Memory B cell (primary cell): ENCODE data around the gene AIDA.

Experiments used
- ATAC-seq: fragments of 150-1000 bp; cut with Tn5 transposase; 2 replicates; pipeline ENCODE4 v1.10.0; 2021; ENCODE audit warnings: low read depth, mild to moderate bottlenecking, moderate library complexity
- DNase-seq, 2 donors: peaks; one replicate each; pipeline ENCODE4 v3.0.0; 2022; ENCODE audit warnings: low spot score in 2 of 2
- H3K27ac Mint-ChIP-seq: one replicate; pipeline ENCODE4 v1.8.0; 2022; ENCODE audit warnings: mild to moderate bottlenecking, moderate library complexity, mixed read lengths
- H3K27me3 Mint-ChIP-seq: one replicate; pipeline ENCODE4 v1.8.0; 2022; ENCODE audit warnings: mixed read lengths
- H3K36me3 Mint-ChIP-seq: one replicate; pipeline ENCODE4 v1.8.0; 2022; ENCODE audit warnings: mild to moderate bottlenecking, mixed read lengths
- H3K4me1 Mint-ChIP-seq: one replicate; pipeline ENCODE4 v1.8.0; 2022; ENCODE audit warnings: mixed read lengths
- H3K4me3 Mint-ChIP-seq: one replicate; pipeline ENCODE4 v1.8.0; 2022; ENCODE audit warnings: mild to moderate bottlenecking, moderate library complexity, mixed read lengths
- H3K9me3 Mint-ChIP-seq: one replicate; pipeline ENCODE4 v1.8.0; 2022; ENCODE audit warnings: mixed read lengths

The AIDA gene

DNA sequence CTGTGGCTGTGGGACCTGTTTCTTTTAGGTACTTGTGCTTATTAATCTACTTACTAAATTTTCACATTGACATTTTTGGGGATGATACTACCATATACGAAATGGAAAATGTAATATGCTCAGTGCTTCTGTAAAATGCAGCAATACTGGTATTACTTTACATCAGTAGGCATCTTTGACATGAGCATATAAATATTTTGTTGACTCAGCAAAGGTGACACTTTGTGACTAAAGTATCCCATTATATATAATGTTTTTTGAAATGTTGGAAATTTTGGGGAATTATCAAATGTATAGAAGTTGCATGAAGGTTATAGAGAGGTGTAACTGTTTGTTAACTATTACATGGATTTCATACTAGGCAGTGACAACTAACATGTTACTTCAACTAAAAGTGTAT lies 22.4 kb upstream of the AIDA start:
- ATAC-seq, result no peak
- Mint-ChIP-seq H3K4me1 (peaks cover 28% of the 10 kb centered on the region), H3K27me3 (no peaks in the 10 kb centered on the region), H3K36me3 (peaks cover 14% of the 10 kb centered on the region), H3K4me3 (peak overlapping the region; percentile 46), H3K27ac (peak overlapping the region; percentile 62), H3K9me3 (no peaks in the 10 kb centered on the region)
- no peak for DNase-seq

DNA sequence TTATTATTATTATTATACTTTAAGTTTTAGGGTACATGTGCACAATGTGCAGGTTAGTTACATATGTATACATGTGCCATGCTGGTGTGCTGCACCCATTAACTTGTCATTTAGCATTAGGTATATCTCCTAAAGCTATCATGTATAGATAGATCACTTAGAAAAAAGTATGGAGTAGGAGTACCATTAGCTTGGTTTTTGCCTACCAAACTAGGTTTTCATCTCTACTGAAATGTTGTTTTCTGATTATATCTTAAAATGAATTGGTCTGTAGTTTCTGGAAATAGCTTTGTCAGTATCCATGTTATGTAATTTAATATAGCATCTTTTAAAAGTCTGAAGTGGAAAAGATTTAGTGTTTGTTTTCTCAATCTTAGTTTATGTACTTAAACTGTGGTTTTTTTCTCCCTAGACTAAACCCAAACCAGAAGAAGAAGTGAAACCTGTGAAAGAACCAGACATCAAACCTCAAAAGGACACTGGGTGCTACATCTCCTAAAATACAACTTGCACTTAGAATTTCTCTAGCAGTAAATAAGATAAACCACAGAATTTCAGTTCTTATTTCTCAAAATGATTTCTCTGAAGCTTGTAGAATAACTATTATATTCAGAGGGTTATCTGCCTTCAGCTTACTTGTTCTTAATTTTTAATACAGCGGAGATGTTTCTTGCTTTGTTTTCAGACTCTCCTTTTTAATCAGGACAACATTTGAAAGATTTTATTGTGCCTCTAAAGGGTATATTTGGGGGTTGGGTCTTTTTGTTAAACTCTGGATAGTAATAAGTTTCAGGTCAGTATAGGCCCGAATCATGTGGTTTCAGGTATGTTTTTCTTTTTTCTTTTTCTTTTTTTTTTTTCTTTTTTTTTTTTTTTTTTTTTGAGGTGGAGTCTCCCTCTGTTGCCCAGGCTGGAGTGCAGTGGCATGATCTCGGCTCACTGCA lies 20.2 kb upstream of the AIDA start:
- peak; percentile 94 for ATAC-seq
- no peaks in the 10 kb centered on the region for H3K27me3 Mint-ChIP-seq

DNA sequence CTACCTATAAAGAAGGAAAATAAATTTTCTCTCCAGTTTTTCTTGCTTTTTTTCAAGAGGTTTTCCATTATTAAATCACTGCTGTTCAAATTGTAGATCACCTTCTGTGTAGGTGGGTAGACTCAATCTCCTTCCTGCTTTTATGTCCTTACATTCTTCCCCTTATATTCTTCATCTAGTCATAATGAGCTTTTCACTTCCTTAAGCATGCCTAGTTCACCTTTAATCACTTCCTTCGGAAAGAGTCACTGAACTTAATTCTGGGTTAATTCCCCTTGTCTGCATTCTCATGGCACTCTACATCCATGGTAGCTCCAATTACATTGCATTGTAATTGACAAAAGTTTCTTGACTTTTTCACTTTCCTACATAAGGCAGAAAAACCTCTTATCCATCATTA lies 18.6 kb upstream of the AIDA start:
- Mint-ChIP-seq H3K27ac (peak overlapping the region; percentile 60), H3K27me3 (no peaks in the 10 kb centered on the region), H3K4me1 (peaks cover 35% of the 10 kb centered on the region), H3K36me3 (peaks cover 31% of the 10 kb centered on the region), H3K9me3 (no peaks in the 10 kb centered on the region), H3K4me3 (peak overlapping the region; percentile 55)
- ATAC-seq (no peak), DNase-seq (no peak)

More for the DNA sequence above, 20.2 kb upstream of the AIDA start:
- peak in 1 of 2 donors; percentile 49 for DNase-seq
- H3K4me1 Mint-ChIP-seq, result peaks cover 35% of the 10 kb centered on the region
- no peaks in the 10 kb centered on the region for H3K9me3 Mint-ChIP-seq
- peaks cover 28% of the 10 kb centered on the region for H3K36me3 Mint-ChIP-seq
- H3K4me3 Mint-ChIP-seq, result peak overlapping the region; percentile 69
- H3K27ac Mint-ChIP-seq, result peak overlapping the region; percentile 89

DNA sequence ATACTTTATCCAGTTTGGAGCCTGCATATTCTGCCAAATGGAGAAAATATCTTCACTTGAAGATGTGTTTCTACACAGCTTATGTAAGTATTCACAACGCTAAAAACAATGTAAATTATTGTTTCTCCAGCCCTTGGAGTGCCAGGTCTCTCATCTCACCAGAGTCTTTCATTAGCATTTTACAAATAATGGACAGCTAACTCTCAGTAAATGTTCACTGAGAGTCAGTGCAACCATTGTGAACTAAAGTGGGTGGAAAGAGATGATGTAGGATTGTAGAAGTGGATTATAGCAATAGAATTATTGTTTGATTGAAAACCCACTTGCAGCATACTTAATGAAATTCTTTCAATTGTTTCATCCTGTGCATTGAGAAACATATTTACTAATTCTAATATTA lies 16.5 kb upstream of the AIDA start:
- no peak overlapping the region for H3K4me3 Mint-ChIP-seq
- DNase-seq (no peak), ATAC-seq (no peak)
- peak overlapping the region; percentile 50 for H3K27ac Mint-ChIP-seq
- H3K4me1 Mint-ChIP-seq, result peaks cover 29% of the 10 kb centered on the region
- no peaks in the 10 kb centered on the region for H3K9me3 Mint-ChIP-seq
- H3K36me3 Mint-ChIP-seq, result peaks cover 32% of the 10 kb centered on the region
- H3K27me3 Mint-ChIP-seq, result no peaks in the 10 kb centered on the region

DNA sequence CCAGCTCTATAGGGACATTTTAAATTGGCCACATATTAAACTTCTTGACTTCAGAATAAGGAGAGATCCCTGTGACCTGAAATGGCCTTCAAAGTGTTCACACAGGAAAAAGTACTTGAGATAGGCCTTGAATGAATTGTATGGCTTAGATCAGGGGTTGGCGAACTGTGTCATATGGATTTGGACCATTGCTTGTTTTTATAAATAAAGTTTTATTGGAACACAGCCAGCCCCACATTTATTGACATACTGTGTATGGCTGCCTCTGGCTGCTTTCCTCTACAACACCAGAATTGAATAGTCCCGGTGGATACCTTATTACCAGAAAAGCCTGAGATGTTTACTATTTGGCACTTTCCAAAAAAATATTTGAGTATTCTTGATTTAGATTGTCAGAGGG lies 4.1 kb upstream of the AIDA start:
- H3K36me3 Mint-ChIP-seq, result peaks cover 17% of the 10 kb centered on the region
- peaks cover 19% of the 10 kb centered on the region for H3K4me1 Mint-ChIP-seq
- ATAC-seq, result no peak
- peak overlapping the region; percentile 60 for H3K27ac Mint-ChIP-seq
- no peaks in the 10 kb centered on the region for H3K9me3 Mint-ChIP-seq
- no peak for DNase-seq
- no peak overlapping the region for H3K4me3 Mint-ChIP-seq
- no peaks in the 10 kb centered on the region for H3K27me3 Mint-ChIP-seq

DNA sequence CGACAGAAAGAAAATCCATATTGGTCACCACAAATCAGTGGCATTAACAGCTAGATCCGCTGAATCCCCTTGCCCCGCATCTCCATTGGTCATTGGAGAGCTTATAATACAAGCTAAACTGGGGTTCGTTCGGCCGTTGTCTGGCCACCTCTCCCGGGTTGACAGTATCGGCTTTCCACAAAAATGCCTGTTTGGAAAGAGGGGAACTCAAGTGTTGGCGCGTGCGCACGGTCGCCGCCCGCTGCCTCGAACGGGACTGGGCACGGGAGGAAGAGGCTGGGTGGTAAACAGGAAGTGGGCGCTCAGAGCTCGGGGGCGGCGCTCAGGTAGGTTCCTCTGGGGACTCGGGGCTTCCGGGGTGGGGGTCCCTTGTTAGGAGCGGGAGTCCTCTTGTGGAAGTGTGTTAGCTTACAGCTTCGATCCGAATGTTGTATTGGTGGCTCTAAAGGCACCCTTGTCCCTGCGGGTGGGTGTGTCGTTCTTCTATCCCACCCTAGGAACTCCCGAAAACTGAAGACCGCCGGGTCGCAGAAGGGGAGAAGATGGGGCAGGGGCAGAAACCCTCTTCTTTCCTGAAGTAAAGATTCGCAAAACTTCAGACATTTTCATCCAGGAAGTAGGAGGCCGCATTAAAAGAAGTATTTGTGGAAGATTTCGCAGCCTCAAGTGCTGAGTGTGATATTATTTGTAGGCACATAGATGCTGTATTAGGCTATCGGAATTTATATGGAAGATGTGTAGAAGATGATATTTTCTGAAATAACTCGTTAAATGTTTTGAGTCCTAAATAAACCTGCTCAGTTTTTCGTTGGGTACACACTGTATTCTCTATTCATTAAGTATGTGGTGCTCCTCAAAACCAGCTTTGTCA lies 1.0 kb upstream of the AIDA start:
- no peaks in the 10 kb centered on the region for H3K9me3 Mint-ChIP-seq
- peaks cover 26% of the 10 kb centered on the region for H3K4me1 Mint-ChIP-seq
- H3K27ac Mint-ChIP-seq, result peak overlapping the region; percentile 98
- H3K27me3 Mint-ChIP-seq, result no peaks in the 10 kb centered on the region
- DNase-seq, result peak; percentile 78 to 89
- ATAC-seq, result peak; percentile 74
- H3K36me3 Mint-ChIP-seq, result peaks cover 14% of the 10 kb centered on the region
- peak overlapping the region; percentile 92 for H3K4me3 Mint-ChIP-seq

DNA sequence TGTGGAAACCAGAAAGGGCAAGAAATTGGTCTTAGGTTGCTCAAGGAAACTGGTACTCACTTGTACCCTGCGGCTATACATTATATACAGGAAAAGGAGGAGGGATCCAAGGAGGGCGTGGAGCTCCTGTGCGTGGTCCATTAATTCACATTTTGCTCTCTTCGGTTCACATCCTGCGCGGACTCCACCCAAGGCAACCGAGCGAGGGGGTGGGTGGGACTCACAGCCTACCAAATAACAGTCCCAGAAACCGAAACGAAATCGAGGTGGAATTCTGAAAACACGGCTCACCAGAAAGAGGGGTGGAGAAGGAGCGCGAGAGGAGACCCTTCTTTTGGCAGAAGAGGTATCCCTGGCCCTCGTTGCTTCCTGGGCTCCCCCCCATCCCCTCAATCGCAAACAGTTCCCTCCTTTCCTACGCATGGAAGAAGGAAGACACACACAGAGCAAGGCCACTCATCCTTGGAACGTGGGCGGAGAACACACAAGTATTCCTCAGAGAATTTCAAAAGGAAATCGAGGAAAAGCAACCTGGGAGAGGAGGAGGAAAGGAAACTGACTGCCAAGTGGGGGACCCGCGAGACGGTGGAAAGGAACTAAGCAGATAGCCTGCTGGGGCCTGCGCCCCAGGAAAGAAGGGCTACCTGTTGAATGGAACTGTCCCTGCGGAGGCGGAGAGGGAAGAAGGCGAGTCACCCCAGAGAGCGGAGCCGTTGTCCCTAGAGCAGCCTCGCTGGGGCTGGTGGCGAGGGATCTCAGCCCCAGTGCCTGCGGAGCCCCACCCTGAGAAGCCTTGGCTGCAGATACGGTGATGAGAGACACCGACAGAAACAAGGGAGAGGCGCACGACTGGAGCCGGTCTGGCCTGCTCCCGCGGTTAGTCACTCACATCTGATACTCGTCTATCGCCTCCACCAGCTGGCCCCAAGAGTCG lies 705 bp downstream of the AIDA start:
- H3K4me3 Mint-ChIP-seq, result peak overlapping the region; percentile 92
- H3K4me1 Mint-ChIP-seq, result peaks cover 28% of the 10 kb centered on the region
- H3K36me3 Mint-ChIP-seq, result peaks cover 11% of the 10 kb centered on the region
- ATAC-seq (peak; percentile 13), DNase-seq (peak in 1 of 2 donors; percentile 33)
- no peaks in the 10 kb centered on the region for H3K9me3 Mint-ChIP-seq
- H3K27ac Mint-ChIP-seq, result peak overlapping the region; percentile 98
- no peaks in the 10 kb centered on the region for H3K27me3 Mint-ChIP-seq

DNA sequence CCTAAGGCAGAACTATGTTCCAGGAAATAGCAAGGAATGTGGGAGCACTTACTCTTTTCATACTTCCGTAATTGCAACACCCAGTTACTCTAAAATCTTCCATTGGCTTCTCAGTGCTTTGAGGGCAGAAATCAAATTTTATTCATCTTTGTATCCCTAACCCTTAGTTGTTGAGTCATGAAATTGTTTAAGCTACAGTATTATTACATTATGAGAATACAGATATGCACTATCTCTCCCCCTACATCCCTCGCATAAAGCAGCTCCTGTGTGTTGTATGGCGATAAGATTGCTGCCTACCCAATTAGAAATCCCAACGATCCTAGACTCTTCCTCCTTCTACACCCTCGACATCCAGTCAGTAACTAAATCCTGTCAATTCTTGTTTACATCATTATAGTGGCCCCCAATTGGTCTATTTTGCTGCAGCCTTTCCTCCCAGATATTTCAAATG lies 2.6 kb downstream of the AIDA start:
- H3K27me3 Mint-ChIP-seq, result no peaks in the 10 kb centered on the region
- peaks cover 12% of the 10 kb centered on the region for H3K36me3 Mint-ChIP-seq
- peak overlapping the region; percentile 4 for H3K27ac Mint-ChIP-seq
- DNase-seq (no peak), ATAC-seq (no peak)
- peak overlapping the region; percentile 16 for H3K4me3 Mint-ChIP-seq
- no peaks in the 10 kb centered on the region for H3K9me3 Mint-ChIP-seq
- peaks cover 30% of the 10 kb centered on the region for H3K4me1 Mint-ChIP-seq

DNA sequence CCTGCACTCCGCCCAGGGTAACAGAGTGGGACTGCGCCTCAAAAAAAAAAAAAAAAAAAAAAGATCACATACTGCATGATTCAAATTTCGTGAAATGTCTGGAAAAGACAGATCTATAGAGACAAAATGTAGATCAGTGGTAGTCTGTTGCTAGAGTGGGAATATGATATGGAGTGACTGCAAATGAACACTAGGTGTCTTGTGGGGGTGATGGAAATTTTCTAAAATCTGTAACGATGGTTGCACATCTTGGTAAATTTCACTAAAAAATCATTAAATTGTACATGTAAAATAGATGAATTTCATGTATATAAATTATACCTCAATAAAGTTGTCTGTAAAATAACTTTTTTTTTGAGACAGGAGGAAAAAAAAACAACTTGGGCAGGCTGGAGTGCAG lies 5.5 kb downstream of the AIDA start:
- no peak overlapping the region for H3K27ac Mint-ChIP-seq
- peaks cover 4% of the 10 kb centered on the region for H3K9me3 Mint-ChIP-seq
- H3K27me3 Mint-ChIP-seq, result no peaks in the 10 kb centered on the region
- DNase-seq, result no peak
- H3K36me3 Mint-ChIP-seq, result peaks cover 24% of the 10 kb centered on the region
- ATAC-seq, result peak; percentile 20
- H3K4me1 Mint-ChIP-seq, result peaks cover 31% of the 10 kb centered on the region
- H3K4me3 Mint-ChIP-seq, result no peak overlapping the region

DNA sequence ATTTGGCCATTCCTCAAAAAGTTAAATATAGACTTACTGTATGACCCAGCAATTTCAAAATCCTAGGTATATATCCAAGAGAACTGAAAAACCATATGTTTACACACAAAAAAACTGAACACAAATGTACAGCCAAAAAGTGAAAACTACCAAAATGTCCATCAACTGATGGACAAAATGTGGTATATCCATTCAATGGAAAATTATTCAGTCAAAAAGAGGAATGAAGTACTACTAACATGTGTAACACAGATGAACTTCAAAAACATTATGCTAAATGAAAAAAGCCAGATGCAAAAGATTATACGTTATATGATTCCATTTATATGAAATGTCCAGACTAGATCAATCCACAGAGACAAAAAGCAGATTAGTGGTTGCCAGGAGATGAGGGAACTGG lies 8.0 kb downstream of the AIDA start:
- Mint-ChIP-seq H3K36me3 (peaks cover 17% of the 10 kb centered on the region), H3K4me1 (peaks cover 24% of the 10 kb centered on the region), H3K4me3 (no peak overlapping the region)

DNA sequence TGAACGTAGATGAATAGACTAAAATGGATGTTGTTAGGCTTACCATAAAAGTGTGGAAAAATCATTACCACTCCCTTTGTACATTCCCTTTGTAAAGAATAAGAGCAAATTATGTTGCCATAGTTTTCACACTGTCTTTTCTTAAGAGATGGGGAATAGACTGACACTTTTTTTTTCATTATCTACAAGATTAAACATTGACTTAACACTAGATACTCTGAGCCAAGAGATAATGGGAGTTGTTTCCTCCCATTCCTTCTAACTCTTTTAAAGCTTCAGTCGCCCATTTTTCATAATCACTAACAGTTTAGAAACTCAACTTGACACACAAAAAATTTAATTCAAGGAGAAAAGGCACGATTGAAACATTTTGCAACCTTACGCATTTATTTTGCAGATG lies 10.1 kb downstream of the AIDA start:
- H3K27ac Mint-ChIP-seq, result peak overlapping the region; percentile 54
- peaks cover 19% of the 10 kb centered on the region for H3K36me3 Mint-ChIP-seq
- H3K4me3 Mint-ChIP-seq, result no peak overlapping the region
- peaks cover 20% of the 10 kb centered on the region for H3K4me1 Mint-ChIP-seq
- no peak for DNase-seq
- H3K27me3 Mint-ChIP-seq, result no peaks in the 10 kb centered on the region
- ATAC-seq, result no peak
- H3K9me3 Mint-ChIP-seq, result peaks cover 4% of the 10 kb centered on the region

More for the DNA sequence above, 8.0 kb downstream of the AIDA start:
- H3K27me3 Mint-ChIP-seq, result no peaks in the 10 kb centered on the region
- H3K9me3 Mint-ChIP-seq, result peaks cover 4% of the 10 kb centered on the region
- no peak for DNase-seq
- no peak for ATAC-seq
- peak overlapping the region; percentile 59 for H3K27ac Mint-ChIP-seq

DNA sequence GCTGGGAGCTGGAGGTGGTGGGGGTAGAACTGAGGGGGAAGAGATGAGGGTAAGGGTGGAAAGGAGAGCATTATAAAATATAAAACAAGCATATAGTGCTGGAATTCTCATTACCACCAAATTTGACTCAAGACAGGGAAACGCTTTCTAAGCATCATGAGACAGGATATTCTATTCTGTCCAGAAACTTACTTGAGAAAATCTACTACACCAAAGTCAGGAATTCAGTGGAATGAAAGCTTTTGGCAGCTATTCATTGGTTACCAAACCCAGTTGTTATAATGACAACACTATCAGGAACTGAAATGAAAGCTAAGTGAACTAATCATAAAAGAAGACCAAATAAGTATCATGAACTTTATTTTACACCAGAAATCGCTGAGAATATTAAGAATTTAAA lies 14.5 kb downstream of the AIDA start:
- Mint-ChIP-seq H3K36me3 (peaks cover 6% of the 10 kb centered on the region), H3K27me3 (no peaks in the 10 kb centered on the region), H3K4me3 (no peak overlapping the region), H3K9me3 (no peaks in the 10 kb centered on the region), H3K27ac (peak overlapping the region; percentile 42), H3K4me1 (peaks cover 20% of the 10 kb centered on the region)
- no peak for DNase-seq
- ATAC-seq, result no peak

DNA sequence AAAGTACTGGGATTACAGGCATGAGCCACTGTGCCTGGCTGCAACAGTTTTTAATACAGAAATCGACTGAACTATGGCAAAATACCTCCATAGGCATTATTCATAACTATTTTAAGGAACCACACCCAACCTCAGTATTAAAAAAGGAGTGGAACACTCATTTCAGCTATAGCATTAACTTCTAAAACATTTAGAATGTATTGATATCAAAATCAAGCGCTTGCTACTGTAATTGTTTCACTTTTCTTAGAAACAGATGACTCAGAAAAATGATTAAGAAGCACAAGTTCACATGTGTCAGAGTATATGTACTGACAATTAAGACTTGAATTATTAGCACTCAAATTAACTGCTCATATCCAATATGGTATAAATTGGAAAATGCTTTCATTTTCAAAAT lies 15.1 kb downstream of the AIDA start:
- H3K27me3 Mint-ChIP-seq, result no peaks in the 10 kb centered on the region
- no peak overlapping the region for H3K4me3 Mint-ChIP-seq
- peaks cover 20% of the 10 kb centered on the region for H3K4me1 Mint-ChIP-seq
- H3K36me3 Mint-ChIP-seq, result peaks cover 5% of the 10 kb centered on the region
- H3K27ac Mint-ChIP-seq, result peak overlapping the region; percentile 42
- H3K9me3 Mint-ChIP-seq, result no peaks in the 10 kb centered on the region
- ATAC-seq (no peak), DNase-seq (no peak)
